ENCODE results near the gene EDIL3.
"Not testable (repeated sequence)": the region's sequence is repeated elsewhere in the genome, so short reads cannot be mapped to it uniquely, and the experiment has no call there.

EDIL3 gene

GRCh38 chr5:84299959-84300358 lies 84.7 kb downstream of the EDIL3 start:
- no peak for DNase-seq (ENCODE audit: low read depth)

- no peak for DNase-seq (ENCODE audit: low read depth)
Measured at GRCh38 chr5:84298628-84299027, 86.1 kb downstream of the EDIL3 start.

- not testable (repeated sequence) for DNase-seq (ENCODE audit: low read depth)
Measured at GRCh38 chr5:84297641-84298040, 87.0 kb downstream of the EDIL3 start.

GRCh38 chr5:84292788-84293653 lies 91.7 kb downstream of the EDIL3 start:
- DNase-seq (ENCODE audit: low read depth), result no peak

- DNase-seq (ENCODE audit: low read depth), result no peak
Measured at GRCh38 chr5:84292000-84292642, 92.6 kb downstream of the EDIL3 start.

GRCh38 chr5:84290673-84291072 lies 94.0 kb downstream of the EDIL3 start:
- DNase-seq (ENCODE audit: low read depth), result no peak

- DNase-seq (ENCODE audit: low read depth), result no peak
Measured at GRCh38 chr5:84290161-84290560, 94.5 kb downstream of the EDIL3 start.

GRCh38 chr5:84287951-84288350 lies 96.7 kb downstream of the EDIL3 start:
- no peak for DNase-seq (ENCODE audit: low read depth)

GRCh38 chr5:84286662-84287061 lies 98.0 kb downstream of the EDIL3 start:
- no peak for DNase-seq (ENCODE audit: low read depth)

- DNase-seq (ENCODE audit: low read depth), result no peak
Measured at GRCh38 chr5:84285641-84286637, 98.7 kb downstream of the EDIL3 start.

- DNase-seq (ENCODE audit: low read depth), result no peak
Measured at GRCh38 chr5:84281383-84281782, 103.3 kb downstream of the EDIL3 start.

GRCh38 chr5:84279234-84279633 lies 105.4 kb downstream of the EDIL3 start:
- DNase-seq (ENCODE audit: low read depth), result no peak

GRCh38 chr5:84275609-84276008 lies 109.1 kb downstream of the EDIL3 start:
- DNase-seq (ENCODE audit: low read depth), result no peak

GRCh38 chr5:84274585-84275468 lies 109.9 kb downstream of the EDIL3 start:
- no peak for DNase-seq (ENCODE audit: low read depth)

- DNase-seq (ENCODE audit: low read depth), result no peak
Measured at GRCh38 chr5:84273517-84273883, 111.2 kb downstream of the EDIL3 start.

- DNase-seq (ENCODE audit: low read depth), result no peak
Measured at GRCh38 chr5:84272771-84273516, 111.7 kb downstream of the EDIL3 start.

GRCh38 chr5:84265739-84266550 lies 118.7 kb downstream of the EDIL3 start:
- DNase-seq (ENCODE audit: low read depth), result no peak

- no peak for DNase-seq (ENCODE audit: low read depth)
Measured at GRCh38 chr5:84265130-84265529, 119.5 kb downstream of the EDIL3 start.

GRCh38 chr5:84260939-84261338 lies 123.7 kb downstream of the EDIL3 start:
- no peak for DNase-seq (ENCODE audit: low read depth)

GRCh38 chr5:84260140-84260539 lies 124.5 kb downstream of the EDIL3 start:
- no peak for DNase-seq (ENCODE audit: low read depth)

All from GM04504 (cell line).